Heart right ventricle (tissue), 16 donors: ENCODE measurements around the gene ADAMTS17. TPM values are rescaled to one million over a fixed set of nuclear protein-coding genes. Genes with fewer than 3 reads are reported as not detected.

Experiments used
- ATAC-seq, 8 donors: fragments of 200-7000 bp; cut with Tn5 transposase; one replicate each; pipeline ENCODE4 v1.9.1; 2020; ENCODE audit warnings: mild to moderate bottlenecking in 8 of 8, moderate library complexity in 8 of 8, moderate number of reproducible peaks in 1 of 8
- DNase-seq, 2 donors: peaks; one replicate each; pipeline ENCODE4 v3.0.0-alpha.2; 2020
- H3K27ac ChIP-seq, 10 donors: fragments of 200-600 bp; sonication (generic) in 2 of 10; one replicate each; pipeline versions ENCODE4 v1.5.0 to v1.8.0; 2020 to 2022; ENCODE audit warnings: mild to moderate bottlenecking in 3 of 10
- H3K27me3 ChIP-seq, 7 donors: fragments of 200-600 bp; one replicate each; pipeline ENCODE4 v1.8.0; 2021 to 2022; ENCODE audit warnings: mild to moderate bottlenecking in 2 of 7
- H3K36me3 ChIP-seq, 9 donors: fragments of 200-600 bp; sonication (generic) in 1 of 9; one replicate each; pipeline versions ENCODE4 v1.5.0 to v1.8.0; 2020 to 2022; ENCODE audit warnings: mild to moderate bottlenecking in 2 of 9
- H3K4me1 ChIP-seq, 9 donors: fragments of 200-600 bp; sonication (generic) in 1 of 9; one replicate each; pipeline versions ENCODE4 v1.5.0 to v1.8.0; 2020 to 2022; ENCODE audit warnings: mild to moderate bottlenecking in 4 of 9
- H3K4me3 ChIP-seq, 10 donors: fragments of 200-600 bp; sonication (generic) in 2 of 10; one replicate each; pipeline versions ENCODE4 v1.5.0 to v1.8.0; 2020 to 2022; ENCODE audit warnings: mild to moderate bottlenecking in 7 of 10, moderate library complexity in 2 of 10
- H3K9me3 ChIP-seq, 11 donors: fragments of 200-600 bp in 10 of 11; sonication (generic) in 2 of 11; one replicate each; pipeline versions ENCODE4 v1.5.0 to v1.8.0; 2013 to 2022; ENCODE audit warnings: mild to moderate bottlenecking in 2 of 11, control low read depth in 1 of 11, moderate library complexity in 1 of 11
- WGBS, 2 donors: extraction: QIAGEN DNeasy Blood & Tissue Kit; methylation state at CpG; one replicate each; pipeline ENCODE4 v1.1.7; 2013; ENCODE audit warnings: inconsistent platforms in 1 of 2; 5-methylcytosine and 5-hydroxymethylcytosine counted together
- intact Hi-C, 10 donors: fragments of 100-400 bp; cut with DNase I; formaldehyde crosslinking; loops; one replicate each; pipeline versions ENCODE4 v1.11.1 to v1.14.2; 2022
- polyA plus RNA-seq, 2 donors: library from polyadenylated mRNA; stranded (reverse); fragments of 200-250 nt; gene quantifications; one replicate each; pipeline ENCODE4 v1.2.3, GENCODE V29; 2013
- total RNA-seq, 10 donors: library from RNA; stranded (reverse); fragmentation: NEBNext Ultra II Directional in 3 of 10; extraction: Animal tissue kit (Norgen Biotek cat#: 25700) in 3 of 10; gene quantifications; one replicate each; pipeline versions ENCODE4 v1.2.1 to v1.2.4, GENCODE V29; 2021 to 2023
- TF ChIP-seq, protein P1 (sequence below), 9 donors: fragments of 200-600 bp; sonication (generic) in 2 of 9; IDR thresholded peaks; one replicate each; pipeline versions ENCODE4 v1.5.0 to v1.8.0; 2021 to 2022; ENCODE audit warnings: antibody characterized with exemption in 9 of 9, mild to moderate bottlenecking in 5 of 9, moderate library complexity in 1 of 9
- donor health status: Arrhythmogenic right ventricular cardiomyopathy.
- donor health status: ischemic (EF 13 %, LVEDD 7.1; RV severe dilation, severe dysfunction).
- donor health status: healthy with polysubstance abuse.
- donor health status: DM: no; HTN: yes; CAD: no.
- donor health status: DM: no; HTN: no; CAD: no.
- donor health status: ischemic (EF 25% LVEDD 6.9; RV normal size, moderate dysfunction).
- donor health status: ischemic (EF 25% LVEDD 5.7; RV mildly dilated, moderate dysfunction).
- donor health status: healthy.
- donor health status: DM: yes; HTN: yes; CAD: no.
- donor health status: Ischemic cardiomyopathy.
- donor health status: ischemic (EF 35%, LVEDD 5.7; RV mildly dilated, moderate dysfunction).
- donor health status: nonischemic (EF 11% LVEDD 7.7; RV severe dilation, severe dysfunction).
- donor health status: DM: yes; HTN: yes; CAD: no.
- donor health status: PGD.
- donor health status: ischemic (EF 29% LVEDD 5.4; RV normal size, mild dysfunction).
- donor health status: nonischemic (EF 23%, LVEDD 6.1; RV moderate dilation, normal function).

The ADAMTS17 gene
- total and polyA plus RNA-seq, 12 donors = 0.47 to 5.0 (median 1.2) TPM

DNA sequence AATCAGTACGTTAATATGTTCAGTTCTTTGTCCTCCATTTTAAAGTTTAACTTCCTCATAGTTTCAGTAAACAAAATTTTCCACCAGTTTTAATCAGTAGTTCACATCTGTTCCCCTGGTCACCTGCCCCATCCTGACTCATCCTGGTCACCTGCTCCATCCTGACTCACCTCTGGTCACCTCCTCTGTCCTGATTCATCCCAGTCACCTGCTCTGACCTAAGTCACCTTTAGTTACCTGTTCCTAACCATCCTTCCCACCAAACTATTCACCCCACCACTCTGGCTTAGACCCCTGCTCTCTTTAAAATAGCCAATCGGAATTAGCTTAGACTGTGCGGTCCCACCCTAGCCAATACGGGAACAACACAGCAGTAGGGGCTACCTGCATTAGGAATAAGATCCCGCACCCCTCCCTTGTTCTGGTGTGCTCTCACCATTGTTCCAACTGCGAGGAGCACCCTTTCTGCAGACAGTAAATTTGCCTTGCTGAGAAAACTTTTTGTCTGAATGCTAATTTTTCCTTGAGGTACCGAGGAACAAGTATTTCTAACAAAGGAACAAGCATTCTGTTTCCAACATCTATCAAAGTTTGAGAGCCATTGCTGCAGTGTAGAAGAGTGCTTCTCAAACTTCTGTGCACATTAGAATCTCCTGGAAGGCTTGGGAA lies 169.3 kb downstream of the ADAMTS17 start:
- Histone ChIP-seq H3K9me3 (peaks cover 0 to 42% (median 18%) of the 10 kb centered on the region in 11 donors), H3K36me3 (no peaks in the 10 kb centered on the region), H3K27me3 (no peaks in the 10 kb centered on the region), H3K4me1 (peaks cover 0 to 12% (median 7%) of the 10 kb centered on the region in 9 donors), H3K4me3 (no peak overlapping the region), H3K27ac (no peak overlapping the region)
- intact Hi-C loops = no loop called here
- WGBS, 2 donors = 95 to 96% methylated on average over 7 of the region's 7 CpGs
- TF ChIP-seq, protein P1, sequence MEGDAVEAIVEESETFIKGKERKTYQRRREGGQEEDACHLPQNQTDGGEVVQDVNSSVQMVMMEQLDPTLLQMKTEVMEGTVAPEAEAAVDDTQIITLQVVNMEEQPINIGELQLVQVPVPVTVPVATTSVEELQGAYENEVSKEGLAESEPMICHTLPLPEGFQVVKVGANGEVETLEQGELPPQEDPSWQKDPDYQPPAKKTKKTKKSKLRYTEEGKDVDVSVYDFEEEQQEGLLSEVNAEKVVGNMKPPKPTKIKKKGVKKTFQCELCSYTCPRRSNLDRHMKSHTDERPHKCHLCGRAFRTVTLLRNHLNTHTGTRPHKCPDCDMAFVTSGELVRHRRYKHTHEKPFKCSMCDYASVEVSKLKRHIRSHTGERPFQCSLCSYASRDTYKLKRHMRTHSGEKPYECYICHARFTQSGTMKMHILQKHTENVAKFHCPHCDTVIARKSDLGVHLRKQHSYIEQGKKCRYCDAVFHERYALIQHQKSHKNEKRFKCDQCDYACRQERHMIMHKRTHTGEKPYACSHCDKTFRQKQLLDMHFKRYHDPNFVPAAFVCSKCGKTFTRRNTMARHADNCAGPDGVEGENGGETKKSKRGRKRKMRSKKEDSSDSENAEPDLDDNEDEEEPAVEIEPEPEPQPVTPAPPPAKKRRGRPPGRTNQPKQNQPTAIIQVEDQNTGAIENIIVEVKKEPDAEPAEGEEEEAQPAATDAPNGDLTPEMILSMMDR (IDR thresholded peaks at IDR 0.05) = no peak
- ATAC-seq = no peak
- no peak for DNase-seq

DNA sequence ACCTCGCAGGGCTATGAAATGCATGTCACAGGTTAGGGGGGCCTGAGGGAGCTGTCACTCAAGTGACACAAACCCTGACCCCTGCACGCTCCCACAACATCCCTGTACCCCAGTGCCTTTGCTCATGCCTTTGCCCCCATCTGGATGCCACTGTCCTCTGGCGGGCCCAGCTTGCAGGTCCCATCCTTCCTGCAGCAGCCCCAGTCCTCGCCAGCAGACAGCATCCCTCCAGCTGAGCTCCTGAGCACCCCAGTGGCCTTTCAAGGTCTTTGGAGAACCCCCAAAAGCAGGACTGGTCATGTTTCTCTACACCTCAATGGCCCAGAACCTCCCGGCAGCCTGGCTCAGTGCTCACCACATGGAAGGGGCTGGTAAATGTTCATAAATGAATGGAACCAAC lies 170.4 kb downstream of the ADAMTS17 start:
- no peak for DNase-seq
- Histone ChIP-seq H3K36me3 (no peaks in the 10 kb centered on the region), H3K27ac (no peak overlapping the region), H3K4me3 (no peak overlapping the region), H3K27me3 (no peaks in the 10 kb centered on the region), H3K9me3 (peaks cover 0 to 42% (median 18%) of the 10 kb centered on the region in 11 donors), H3K4me1 (peaks cover 0 to 13% (median 7%) of the 10 kb centered on the region in 9 donors)
- intact Hi-C loops = no loop called here
- TF ChIP-seq, protein P1 (IDR thresholded peaks at IDR 0.05) = no peak
- ATAC-seq = no peak
- 87 to 95% methylated on average over 5 of the region's 5 CpGs for WGBS, 2 donors

DNA sequence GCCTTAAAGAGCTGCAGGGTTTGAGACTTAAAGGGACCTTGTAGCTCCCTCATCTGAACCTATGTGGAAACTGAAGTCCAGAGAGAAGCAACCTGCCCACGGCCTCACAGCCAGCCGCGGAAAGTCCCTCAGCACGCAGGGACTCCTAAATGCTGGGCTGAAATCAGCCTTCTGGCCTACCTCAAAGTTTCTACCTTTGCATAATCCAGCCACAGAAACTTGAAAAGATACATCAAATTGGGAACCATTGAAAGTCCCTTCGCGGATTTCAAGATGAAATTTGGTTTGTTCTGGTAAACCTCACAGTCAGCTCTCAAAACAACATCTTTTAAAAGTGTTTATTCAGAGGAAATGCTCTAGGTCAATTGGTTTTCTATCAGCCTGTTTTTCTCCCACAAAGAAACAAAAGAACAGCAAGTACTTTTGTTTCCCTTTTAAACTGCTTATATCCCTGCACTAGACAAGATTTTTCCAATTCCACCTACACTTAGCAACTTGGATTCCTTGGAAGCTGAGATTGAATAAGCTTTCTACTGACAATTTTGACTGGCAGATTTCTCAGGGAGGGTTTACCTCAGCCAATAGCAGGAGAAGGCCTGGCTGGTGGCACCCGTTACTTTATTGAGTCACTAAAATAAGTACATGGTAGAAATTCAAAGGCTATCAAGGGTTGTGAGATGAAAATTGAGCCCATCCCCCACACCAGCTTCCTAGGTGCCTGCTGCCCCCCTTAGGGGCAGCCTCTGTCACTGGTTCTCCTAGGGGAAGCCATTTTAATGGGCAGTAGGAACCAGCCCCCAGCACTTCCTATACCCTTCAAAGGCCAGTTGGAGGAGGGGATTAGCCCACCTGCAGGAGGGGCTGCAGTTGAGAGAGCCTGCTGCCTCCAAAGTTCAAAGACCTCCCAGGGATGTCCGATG lies 171.2 kb downstream of the ADAMTS17 start:
- Histone ChIP-seq H3K36me3 (no peaks in the 10 kb centered on the region), H3K4me1 (peaks cover 0 to 13% (median 7%) of the 10 kb centered on the region in 9 donors), H3K27me3 (no peaks in the 10 kb centered on the region), H3K4me3 (no peak overlapping the region), H3K9me3 (peaks cover 0 to 42% (median 18%) of the 10 kb centered on the region in 11 donors), H3K27ac (no peak overlapping the region)
- 91 to 92% methylated on average over 8 of the region's 8 CpGs for WGBS, 2 donors
- ATAC-seq (no peak), DNase-seq (no peak)
- intact Hi-C loops = no loop called here
- TF ChIP-seq, protein P1 (IDR thresholded peaks at IDR 0.05) = no peak

DNA sequence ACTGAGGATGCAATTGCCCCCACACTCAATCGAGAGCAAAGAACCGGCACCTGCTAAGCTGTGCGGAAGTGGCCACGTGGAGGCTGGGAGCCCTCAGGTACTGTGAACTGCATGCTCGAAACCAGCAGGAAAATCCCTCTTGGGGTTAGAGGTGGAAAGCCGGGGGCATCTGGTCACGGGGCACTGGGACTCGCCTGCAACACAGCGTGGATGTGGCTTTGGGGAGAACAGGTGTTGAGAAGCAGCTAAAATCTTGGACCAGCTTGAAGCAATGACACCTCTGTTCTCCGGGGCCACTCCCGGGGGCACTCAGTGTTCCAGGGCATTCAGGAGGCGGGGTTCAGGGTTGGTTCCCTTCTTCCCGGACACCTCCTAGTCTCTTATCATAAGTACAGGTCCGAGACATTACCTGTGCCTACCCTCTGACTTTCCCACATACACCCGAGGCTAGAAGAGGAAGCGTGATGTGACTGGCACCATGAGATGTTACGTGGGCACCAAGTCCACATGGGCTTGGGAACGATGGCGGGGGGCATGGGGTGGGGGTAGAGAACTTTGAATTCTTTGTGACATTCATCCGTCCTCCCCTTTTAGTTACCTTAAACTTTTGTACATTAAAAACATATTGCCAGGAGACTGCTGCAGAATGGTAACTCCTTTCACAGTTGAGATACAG lies 172.0 kb downstream of the ADAMTS17 start:
- H3K4me1 ChIP-seq = peaks cover 0 to 13% (median 7%) of the 10 kb centered on the region in 9 donors
- 93% methylated on average over 20 of the region's 20 CpGs for WGBS, 2 donors
- H3K36me3 ChIP-seq = no peaks in the 10 kb centered on the region
- TF ChIP-seq, protein P1 (IDR thresholded peaks at IDR 0.05) = no peak
- peaks cover 0 to 41% (median 18%) of the 10 kb centered on the region in 11 donors for H3K9me3 ChIP-seq
- H3K27ac ChIP-seq = no peak overlapping the region
- intact Hi-C loops = no loop called here
- no peak overlapping the region for H3K4me3 ChIP-seq
- ATAC-seq (no peak), DNase-seq (no peak)
- no peaks in the 10 kb centered on the region for H3K27me3 ChIP-seq
